ENCODE measurements around the gene GALNT2.

DNA sequence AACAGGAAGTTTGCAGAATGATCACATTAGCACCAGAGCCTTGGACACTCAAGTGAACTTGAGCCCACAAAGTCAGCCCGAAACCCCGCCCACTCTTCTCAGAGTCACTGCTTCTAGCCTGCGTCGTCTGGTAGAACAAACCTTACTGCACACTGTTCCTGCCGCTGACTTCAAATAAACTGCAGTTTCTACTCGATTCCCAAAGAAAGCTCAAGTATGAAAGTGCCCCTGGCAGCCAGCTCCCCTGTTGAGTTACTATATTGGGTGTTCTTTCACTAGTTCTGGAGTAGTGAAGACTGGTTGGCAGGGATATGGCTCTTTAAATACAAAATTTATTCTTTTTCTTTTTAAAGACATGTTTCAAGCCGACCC is 164.7 kb downstream of the GALNT2 start:
- no peak for TF ChIP-seq ZFX (IDR thresholded peaks at IDR 0.05; ENCODE audit: borderline replicate concordance)
- TF ChIP-seq, protein P1, sequence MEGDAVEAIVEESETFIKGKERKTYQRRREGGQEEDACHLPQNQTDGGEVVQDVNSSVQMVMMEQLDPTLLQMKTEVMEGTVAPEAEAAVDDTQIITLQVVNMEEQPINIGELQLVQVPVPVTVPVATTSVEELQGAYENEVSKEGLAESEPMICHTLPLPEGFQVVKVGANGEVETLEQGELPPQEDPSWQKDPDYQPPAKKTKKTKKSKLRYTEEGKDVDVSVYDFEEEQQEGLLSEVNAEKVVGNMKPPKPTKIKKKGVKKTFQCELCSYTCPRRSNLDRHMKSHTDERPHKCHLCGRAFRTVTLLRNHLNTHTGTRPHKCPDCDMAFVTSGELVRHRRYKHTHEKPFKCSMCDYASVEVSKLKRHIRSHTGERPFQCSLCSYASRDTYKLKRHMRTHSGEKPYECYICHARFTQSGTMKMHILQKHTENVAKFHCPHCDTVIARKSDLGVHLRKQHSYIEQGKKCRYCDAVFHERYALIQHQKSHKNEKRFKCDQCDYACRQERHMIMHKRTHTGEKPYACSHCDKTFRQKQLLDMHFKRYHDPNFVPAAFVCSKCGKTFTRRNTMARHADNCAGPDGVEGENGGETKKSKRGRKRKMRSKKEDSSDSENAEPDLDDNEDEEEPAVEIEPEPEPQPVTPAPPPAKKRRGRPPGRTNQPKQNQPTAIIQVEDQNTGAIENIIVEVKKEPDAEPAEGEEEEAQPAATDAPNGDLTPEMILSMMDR (IDR thresholded peaks at IDR 0.05): no peak
